ENCODE results near the gene NLK.

NLK gene

GRCh38 chr17:28130472-28130871 is 88.0 kb downstream of the NLK start:
- DNase-seq (ENCODE audit: low read depth), result no peak
- H3K4me3 ChIP-seq (ENCODE audit: low read depth, low read length), result no peak overlapping the region
- TF ChIP-seq CTCF (IDR thresholded peaks at IDR 0.05; ENCODE audit: low read depth, low read length, missing control alignments), result no peak

- no peak overlapping the region for H3K4me3 ChIP-seq (ENCODE audit: low read depth, low read length)
- no peak for DNase-seq (ENCODE audit: low read depth)
- no peak for TF ChIP-seq CTCF (IDR thresholded peaks at IDR 0.05; ENCODE audit: low read depth, low read length, missing control alignments)
Observed at GRCh38 chr17:28131599-28131998, 89.1 kb downstream of the NLK start.

- DNase-seq (ENCODE audit: low read depth), result no peak
- no peak for TF ChIP-seq CTCF (IDR thresholded peaks at IDR 0.05; ENCODE audit: low read depth, low read length, missing control alignments)
- no peak overlapping the region for H3K4me3 ChIP-seq (ENCODE audit: low read depth, low read length)
Observed at GRCh38 chr17:28133562-28133970, 91.1 kb downstream of the NLK start.

GRCh38 chr17:28136923-28137322 is 94.4 kb downstream of the NLK start:
- DNase-seq (ENCODE audit: low read depth), result no peak
- H3K4me3 ChIP-seq (ENCODE audit: low read depth, low read length), result no peak overlapping the region
- no peak for TF ChIP-seq CTCF (IDR thresholded peaks at IDR 0.05; ENCODE audit: low read depth, low read length, missing control alignments)

- DNase-seq (ENCODE audit: low read depth), result no peak
- no peak overlapping the region for H3K4me3 ChIP-seq (ENCODE audit: low read depth, low read length)
- TF ChIP-seq CTCF (IDR thresholded peaks at IDR 0.05; ENCODE audit: low read depth, low read length, missing control alignments), result no peak
Observed at GRCh38 chr17:28139822-28140221, 97.3 kb downstream of the NLK start.

- no peak for TF ChIP-seq CTCF (IDR thresholded peaks at IDR 0.05; ENCODE audit: low read depth, low read length, missing control alignments)
Observed at GRCh38 chr17:28141313-28141712, 98.8 kb downstream of the NLK start.

GRCh38 chr17:28141773-28142172 is 99.3 kb downstream of the NLK start:
- no peak for TF ChIP-seq CTCF (IDR thresholded peaks at IDR 0.05; ENCODE audit: low read depth, low read length, missing control alignments)
- no peak overlapping the region for H3K4me3 ChIP-seq (ENCODE audit: low read depth, low read length)
- DNase-seq (ENCODE audit: low read depth), result no peak

More at GRCh38 chr17:28141313-28141712, 98.8 kb downstream of the NLK start:
- H3K4me3 ChIP-seq (ENCODE audit: low read depth, low read length), result no peak overlapping the region
- DNase-seq (ENCODE audit: low read depth), result no peak

Measured in GM12864 (cell line).